ENCODE results near the gene SLC49A4.

Gene SLC49A4

DNA sequence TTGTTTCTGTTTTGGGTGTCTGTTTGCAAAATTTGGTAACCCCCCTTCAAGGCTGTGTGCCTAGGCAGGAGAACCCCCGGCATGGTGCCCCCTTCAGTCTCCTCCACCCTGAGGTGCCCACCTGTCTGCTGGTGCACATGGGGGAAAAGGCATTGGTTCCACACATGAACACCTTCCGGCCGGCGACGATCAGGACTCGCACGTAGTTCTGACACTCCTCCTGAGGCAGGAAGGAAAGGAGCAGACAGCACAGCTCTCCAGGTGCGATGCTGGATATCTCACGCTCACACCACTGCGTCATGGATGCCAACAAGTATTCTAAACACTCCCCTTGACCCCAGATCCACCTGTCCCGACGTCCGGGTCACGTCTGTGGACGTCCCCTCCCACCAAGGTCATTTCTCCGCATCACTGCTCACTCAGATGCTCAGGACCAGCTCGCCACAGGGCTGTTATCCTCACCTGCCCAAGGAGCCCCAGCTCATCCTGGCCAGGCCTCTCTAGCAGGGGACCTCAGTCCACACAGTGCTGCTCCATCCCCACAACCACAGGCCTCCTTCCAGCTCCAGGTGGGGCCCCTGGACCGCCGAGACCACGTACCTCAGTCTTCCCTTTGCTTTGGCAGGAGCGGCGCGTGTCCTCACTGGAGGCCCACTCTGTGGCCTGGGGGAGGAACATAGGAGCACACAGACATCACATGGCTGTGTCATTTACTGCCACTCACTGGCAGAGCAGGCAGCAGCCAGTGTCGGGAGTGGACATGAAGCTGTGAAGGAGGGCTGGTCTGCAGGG is 133.7 kb downstream of the SLC49A4 start:
- no peak overlapping the region for H3K4me3 ChIP-seq (ENCODE audit: control insufficient read depth, low read depth, low read length)
- TF ChIP-seq, protein P1, sequence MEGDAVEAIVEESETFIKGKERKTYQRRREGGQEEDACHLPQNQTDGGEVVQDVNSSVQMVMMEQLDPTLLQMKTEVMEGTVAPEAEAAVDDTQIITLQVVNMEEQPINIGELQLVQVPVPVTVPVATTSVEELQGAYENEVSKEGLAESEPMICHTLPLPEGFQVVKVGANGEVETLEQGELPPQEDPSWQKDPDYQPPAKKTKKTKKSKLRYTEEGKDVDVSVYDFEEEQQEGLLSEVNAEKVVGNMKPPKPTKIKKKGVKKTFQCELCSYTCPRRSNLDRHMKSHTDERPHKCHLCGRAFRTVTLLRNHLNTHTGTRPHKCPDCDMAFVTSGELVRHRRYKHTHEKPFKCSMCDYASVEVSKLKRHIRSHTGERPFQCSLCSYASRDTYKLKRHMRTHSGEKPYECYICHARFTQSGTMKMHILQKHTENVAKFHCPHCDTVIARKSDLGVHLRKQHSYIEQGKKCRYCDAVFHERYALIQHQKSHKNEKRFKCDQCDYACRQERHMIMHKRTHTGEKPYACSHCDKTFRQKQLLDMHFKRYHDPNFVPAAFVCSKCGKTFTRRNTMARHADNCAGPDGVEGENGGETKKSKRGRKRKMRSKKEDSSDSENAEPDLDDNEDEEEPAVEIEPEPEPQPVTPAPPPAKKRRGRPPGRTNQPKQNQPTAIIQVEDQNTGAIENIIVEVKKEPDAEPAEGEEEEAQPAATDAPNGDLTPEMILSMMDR (conservative IDR thresholded peaks at IDR 0.05; ENCODE audit: control insufficient read depth, insufficient read depth, low read depth, low read length), result no peak
- DNase-seq (ENCODE audit: low read depth), result no peak

DNA sequence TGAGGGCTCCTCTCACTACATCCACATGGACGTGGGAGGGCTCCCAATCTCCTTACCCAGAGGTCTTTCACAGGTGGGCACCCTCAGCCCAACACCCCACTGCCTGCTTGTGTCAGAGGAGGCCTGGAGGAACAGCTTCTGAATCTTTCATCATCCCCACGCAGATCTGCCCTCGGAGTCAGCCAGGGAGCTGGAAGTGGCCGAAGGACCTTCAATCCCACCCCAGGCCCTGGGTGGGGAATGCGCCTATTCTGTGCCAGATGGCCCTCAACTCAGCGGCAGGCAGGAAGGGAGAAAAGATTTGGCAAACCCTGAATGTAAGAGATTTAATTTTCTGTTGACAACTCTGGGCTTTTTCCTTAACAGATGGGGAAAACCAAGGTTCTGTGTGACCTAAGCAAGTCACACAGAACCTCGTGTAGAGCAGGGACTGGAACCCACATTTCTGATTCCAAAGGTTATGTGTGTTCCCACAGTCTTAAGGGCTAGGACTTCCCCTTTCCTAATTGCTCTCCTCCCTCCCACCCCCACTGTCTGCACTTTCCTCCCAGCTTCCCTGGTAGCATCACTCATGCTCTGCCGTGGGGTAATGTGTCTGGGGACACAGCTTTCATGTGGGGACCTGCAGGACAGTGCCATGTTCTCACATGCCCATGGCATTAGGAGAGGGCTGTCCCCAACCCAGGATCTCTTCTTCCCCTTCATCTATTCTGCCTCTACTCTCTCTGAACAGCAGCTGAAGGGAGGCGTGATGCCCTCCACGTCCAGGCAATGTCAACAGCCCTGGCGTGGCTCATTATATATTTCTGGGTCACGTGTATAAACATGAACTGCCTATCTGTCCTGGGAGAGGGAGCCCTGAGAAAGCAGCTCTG is 134.6 kb downstream of the SLC49A4 start:
- DNase-seq (ENCODE audit: low read depth), result no peak
- H3K4me3 ChIP-seq (ENCODE audit: control insufficient read depth, low read depth, low read length), result no peak overlapping the region
- TF ChIP-seq, protein P1 (conservative IDR thresholded peaks at IDR 0.05; ENCODE audit: control insufficient read depth, insufficient read depth, low read depth, low read length), result no peak

DNA sequence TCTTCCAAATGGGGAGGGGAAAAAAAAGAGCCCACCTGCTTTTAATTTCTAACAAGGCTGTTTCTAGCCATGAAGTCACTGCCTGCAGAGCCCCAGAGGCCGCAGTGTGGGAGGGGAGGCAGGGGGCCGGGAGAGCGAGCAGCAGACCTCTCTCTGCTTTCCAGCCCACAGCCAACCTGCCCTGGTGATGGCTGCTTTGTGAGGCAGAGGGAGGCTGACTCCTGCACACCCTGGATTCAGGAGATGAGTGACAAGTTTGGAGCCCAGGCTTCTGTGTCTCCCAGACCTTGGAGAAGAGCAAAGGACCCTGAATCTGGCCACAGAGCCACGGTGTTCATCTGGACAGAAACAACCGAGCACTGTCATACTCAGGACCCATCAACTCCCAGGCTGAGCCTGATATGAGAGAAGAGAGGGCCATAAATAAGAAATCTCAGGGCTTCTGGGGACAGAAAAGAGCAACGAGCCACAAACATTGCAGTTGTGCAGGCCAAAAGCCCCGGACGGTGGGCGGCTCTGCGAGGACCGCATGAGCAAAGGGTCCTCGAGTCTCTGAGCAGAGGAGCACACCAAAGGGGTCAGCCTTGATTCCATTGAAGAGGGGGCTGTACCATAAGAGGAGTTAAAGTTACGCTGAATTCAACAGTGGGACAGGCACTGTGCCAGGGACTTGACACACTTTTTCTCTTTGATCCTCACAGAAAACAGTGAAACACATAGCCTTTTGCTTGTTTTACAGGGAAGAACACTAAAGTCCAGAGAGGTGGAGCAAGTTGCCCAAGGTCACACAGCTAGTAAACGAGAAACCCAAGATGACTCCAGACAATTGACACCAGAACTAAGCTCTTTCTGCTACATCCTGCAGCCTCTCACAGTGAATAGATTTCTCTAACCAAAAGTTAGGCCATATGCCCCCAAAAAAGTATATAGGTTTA is 135.5 kb downstream of the SLC49A4 start:
- no peak for DNase-seq (ENCODE audit: low read depth)
- TF ChIP-seq, protein P1 (conservative IDR thresholded peaks at IDR 0.05; ENCODE audit: control insufficient read depth, insufficient read depth, low read depth, low read length), result no peak
- no peak overlapping the region for H3K4me3 ChIP-seq (ENCODE audit: control insufficient read depth, low read depth, low read length)

Measured in fibroblast of mammary gland (primary cell).